K562 (cell line): Measurements from ENCODE around the gene IGLON5. TPM values are rescaled to one million over a fixed set of nuclear protein-coding genes. Genes with fewer than 3 reads are reported as not detected.

ENCODE experiments used
- ATAC-seq: fragments of 200-7000 bp; cut with Tn5 transposase; 3 replicates; pipeline ENCODE4 v1.9.1; 2020; ENCODE audit warnings: moderate library complexity
- BruUV-seq: library from RNA; stranded (reverse); fragments of 400-500 nt; replicated peaks from 2 replicates; lab custom pipeline; 2021; lab: Mats Ljungman, UMichigan
- CTCF ChIA-PET: fragments of 300-600 bp; formaldehyde crosslinking; extraction: SDS; loops from one replicate; lab custom pipeline; 2021; ENCODE audit warnings: low intra/inter-chr PET ratio; lab: Yijun Ruan, JAX
- POLR2A ChIA-PET: fragments of 300-600, 350-650 bp; sonication (Branson Sonifier 250); formaldehyde crosslinking; extraction: SDS; loops from one replicate; lab custom pipeline; 2021; ENCODE audit warnings: antibody characterized with exemption, inconsistent platforms; lab: Yijun Ruan, JAX
- DNase-seq, 4 experiments: peaks; one replicate each; pipeline versions ENCODE4 v3.0.0 to v3.0.0-alpha.2; 2011 to 2018; ENCODE audit warnings: low spot score in 3 of 4, mixed read lengths in 3 of 4; ENCODE audit errors: extremely low read depth in 1 of 4
- FAIRE-seq: peaks from 2 replicates; lab custom pipeline; 2011; peaks lifted over from hg19 to GRCh38; lab: Jason Lieb, UNC
- H2AFZ ChIP-seq: 2 replicates; pipeline ENCODE4 v1.6.0; 2011; ENCODE audit warnings: low read depth, low read length, control low read depth, inconsistent platforms
- H3K27ac ChIP-seq: fragments of 200-600 bp; 3 replicates; pipeline ENCODE4 v1.8.0; 2011; ENCODE audit warnings: low read depth, mild to moderate bottlenecking, control low read depth, inconsistent platforms, low read length, moderate library complexity, mixed read lengths; ENCODE audit errors: extremely low read depth
- H3K27me3 ChIP-seq, 2 experiments: fragments of 300-600 bp in 1 of 2; 2 replicates in 1 of 2; 3 replicates in 1 of 2; pipeline versions ENCODE4 v1.6.0 to v1.8.0; 2011; ENCODE audit warnings: inconsistent platforms in 2 of 2, low read length in 2 of 2, mild to moderate bottlenecking in 1 of 2, mixed read lengths in 1 of 2, moderate library complexity in 1 of 2; ENCODE audit not compliant: control insufficient read depth in 2 of 2, insufficient read depth in 2 of 2
- H3K36me3 ChIP-seq: fragments of 300-600 bp; 3 replicates; pipeline ENCODE4 v1.8.0; 2011; ENCODE audit warnings: mild to moderate bottlenecking, low read length, inconsistent platforms; ENCODE audit not compliant: control insufficient read depth, insufficient read depth
- H3K4me1 ChIP-seq, 2 experiments: fragments of 200-600 bp in 1 of 2; replicated peaks in 1 of 2; 2 replicates in 1 of 2; 3 replicates in 1 of 2; pipeline versions ENCODE4 v1.5.1 to v1.8.0; 2011; ENCODE audit warnings: inconsistent platforms in 2 of 2, low read length in 2 of 2, mild to moderate bottlenecking in 1 of 2, mixed read lengths in 1 of 2, moderate library complexity in 1 of 2; ENCODE audit not compliant: control insufficient read depth in 2 of 2, insufficient read depth in 2 of 2
- H3K4me2 ChIP-seq: 2 replicates; pipeline ENCODE4 v1.6.1; 2011; ENCODE audit warnings: low read length, control low read depth, inconsistent platforms, mixed read lengths; ENCODE audit not compliant: insufficient read depth
- H3K4me3 ChIP-seq: fragments of 200-600 bp; sonication (generic), shearing (Covaris generic); 2 replicates; pipeline ENCODE4 v1.5.1; 2016; ENCODE audit warnings: control low read depth, inconsistent platforms
- H3K79me2 ChIP-seq: fragments of 200-600 bp; 3 replicates; pipeline ENCODE4 v1.8.0; 2011; ENCODE audit warnings: low read length, inconsistent platforms; ENCODE audit not compliant: control insufficient read depth, insufficient read depth
- H3K9ac ChIP-seq, 2 experiments: 2 replicates each; pipeline versions ENCODE4 v1.6.0 to v1.6.1; 2011; ENCODE audit warnings: low read depth in 2 of 2, low read length in 2 of 2, control low read depth in 1 of 2, inconsistent platforms in 1 of 2, mild to moderate bottlenecking in 1 of 2, mixed read lengths in 1 of 2; ENCODE audit not compliant: insufficient read depth in 1 of 2
- H3K9me1 ChIP-seq: one replicate; pipeline ENCODE4 v1.6.0; 2011; ENCODE audit warnings: inconsistent platforms, mild to moderate bottlenecking, low read length, moderate library complexity; ENCODE audit not compliant: control insufficient read depth, insufficient read depth
- H3K9me3 ChIP-seq: replicated peaks from 2 replicates; pipeline ENCODE4 v1.5.1; 2011; ENCODE audit warnings: low read depth, low read length, inconsistent platforms; ENCODE audit not compliant: control insufficient read depth, insufficient read depth
- H4K20me1 ChIP-seq: replicated peaks from 2 replicates; pipeline ENCODE4 v1.6.1; 2011; ENCODE audit warnings: low read length, inconsistent platforms, mixed read lengths; ENCODE audit not compliant: control insufficient read depth, insufficient read depth
- ATF6 ChIP-seq: sonication (generic); formaldehyde crosslinking; IDR thresholded peaks from 2 replicates; pipeline ENCODE4 v1.4.0; 2020; ENCODE audit warnings: mild to moderate bottlenecking, missing genetic modification reagents
- BCOR ChIP-seq: fragments of 450-650 bp; IDR thresholded peaks from 2 replicates; pipeline ENCODE4 v1.6.1; 2016
- ESRRA ChIP-seq: fragments of 450-650 bp; IDR thresholded peaks from 2 replicates; pipeline ENCODE4 v1.6.1; 2014; ENCODE audit warnings: low read depth, mild to moderate bottlenecking, moderate library complexity, borderline replicate concordance
- GABPA ChIP-seq: fragments of 200-800 bp; sonication (Bioruptor generic); conservative IDR thresholded peaks from 2 replicates; pipeline ENCODE4 v1.6.1; 2016; ENCODE audit warnings: low read depth, missing genetic modification characterization, missing compliant biosample characterization
- KDM1A ChIP-seq, 2 experiments: fragments of 450-650 bp; IDR thresholded peaks; 2 replicates each; pipeline ENCODE4 v1.6.1; 2016; ENCODE audit warnings: mild to moderate bottlenecking in 2 of 2
- KLF16 ChIP-seq: IDR thresholded peaks from 2 replicates; pipeline ENCODE4 v1.6.1; 2016; ENCODE audit warnings: antibody characterized with exemption
- PTBP1 ChIP-seq: fragments of 200-400 bp; formaldehyde crosslinking; IDR thresholded peaks from 2 replicates; pipeline ENCODE4 v1.6.1; 2017; ENCODE audit warnings: low read depth, low read length
- ZFP36 ChIP-seq: fragments of 150-350 bp; IDR thresholded peaks from 2 replicates; pipeline ENCODE4 v1.6.1; 2018; ENCODE audit warnings: low read length, low read depth; ENCODE audit not compliant: partially characterized antibody
- ZNF436 ChIP-seq: fragments of 250-450, 450-650 bp; sonication (Bioruptor Pico); formaldehyde crosslinking; IDR thresholded peaks from 2 replicates; pipeline ENCODE4 v1.7.0; 2020; ENCODE audit warnings: mild to moderate bottlenecking
- WGBS: fragments of 100-300 bp; shearing (Covaris generic); methylation state at CpG from one replicate; pipeline ENCODE4 v1.1.6; 2016; ENCODE audit warnings: low coverage, mixed read lengths; ENCODE audit not compliant: insufficient coverage; ENCODE audit errors: missing lambda C conversion rate; 5-methylcytosine and 5-hydroxymethylcytosine counted together
- in situ Hi-C: fragments of 300-500 bp; cut with MboI; formaldehyde crosslinking; loops from 4 replicates; pipeline ENCODE4 v1.15.0; 2018; ENCODE audit warnings: inconsistent platforms, mixed read lengths
- intact Hi-C: fragments of 100-400 bp; cut with micrococcal nuclease; formaldehyde crosslinking; loops from 2 replicates; pipeline ENCODE4 v1.14.2; 2022
- polyA plus RNA-seq, 8 experiments: library from polyadenylated mRNA; depleted of rRNA in 4 of 8; stranded (reverse) in 5 of 8; unstranded in 3 of 8; fragments of >200 nt; fragmentation: Nextera tagmentation in 2 of 8; fragmentation: Illumina TruSeq in 1 of 8; extraction: Ambion mirVana in 2 of 8; extraction: Trizol in 1 of 8; gene quantifications; 2 replicates each; pipeline versions ENCODE4 v1.2.1 to v1.2.3, GENCODE V29; 2011 to 2014; ENCODE audit warnings: inconsistent platforms in 1 of 8, missing spikeins in 1 of 8
- total RNA-seq, 7 experiments: library from RNA; depleted of rRNA in 6 of 7; stranded (reverse); fragments of >200 nt in 6 of 7; fragmentation: Illumina TruSeq in 2 of 7; extraction: Trizol in 2 of 7; gene quantifications; 2 replicates each; pipeline versions ENCODE4 v1.2.1 to v1.2.3, GENCODE V29; 2011 to 2021; ENCODE audit warnings: low replicate concordance in 1 of 7
- TF ChIP-seq, protein P1 (sequence below), 2 experiments: fragments of 450-650 bp; formaldehyde crosslinking in 1 of 2; IDR thresholded peaks; 2 replicates each; pipeline versions ENCODE4 v1.4.0 to v1.6.1; 2014 to 2020; ENCODE audit warnings: mild to moderate bottlenecking in 2 of 2, borderline replicate concordance in 1 of 2, low read depth in 1 of 2

Gene IGLON5
- total and polyA plus RNA-seq, 9 of the 15 experiments (the other 6 are each of a cell fraction or from before 2014, with no cell fraction given): 0.03 to 0.22 (median 0.14) TPM; not detected in 2

- Histone ChIP-seq H3K4me1 (peaks cover 26 to 44% of the 10 kb centered on the region in 2 experiments; a peak in 4 of 5 replicates), H3K36me3 (peaks cover 29% of the 10 kb centered on the region; the same call in 2 of the 3 replicates), H3K79me2 (no peaks in the 10 kb centered on the region), H3K9me3 (no peaks in the 10 kb centered on the region), H3K9ac (peak within 1 kb of the TSS; percentile 72 to 95; a peak in 3 of 4 replicates), H3K27ac (no peak within 1 kb of the TSS), H4K20me1 (no peaks in the 10 kb centered on the region), H3K27me3 (no peaks in the 10 kb centered on the region), H2AFZ (no peak within 1 kb of the TSS), H3K9me1 (no peaks in the 10 kb centered on the region), H3K4me2 (peak within 1 kb of the TSS; percentile 99), H3K4me3 (no peak within 1 kb of the TSS)
- no TSS peak for BruUV-seq
- WGBS: 55% methylated on average over 3 of the region's 3 CpGs
- POLR2A ChIA-PET: interaction anchor here (0.6 to 4.0 kb wide), 9 partner anchors 9 to 66 kb away, joined by 3 to 22 read pairs (median 4); partner anchors contain the start of gene ETFB
- in situ Hi-C loops (no loop called here), intact Hi-C loops (no loop called here)
- ATAC-seq (no peak), DNase-seq (no peak), FAIRE-seq (no peak)
- CTCF ChIA-PET: no interaction called here
- peak in 1 of 2 experiments; percentile 26; a peak in 1 of 4 replicates for TF ChIP-seq KDM1A (IDR thresholded peaks at IDR 0.05)
- TF ChIP-seq, protein P1, sequence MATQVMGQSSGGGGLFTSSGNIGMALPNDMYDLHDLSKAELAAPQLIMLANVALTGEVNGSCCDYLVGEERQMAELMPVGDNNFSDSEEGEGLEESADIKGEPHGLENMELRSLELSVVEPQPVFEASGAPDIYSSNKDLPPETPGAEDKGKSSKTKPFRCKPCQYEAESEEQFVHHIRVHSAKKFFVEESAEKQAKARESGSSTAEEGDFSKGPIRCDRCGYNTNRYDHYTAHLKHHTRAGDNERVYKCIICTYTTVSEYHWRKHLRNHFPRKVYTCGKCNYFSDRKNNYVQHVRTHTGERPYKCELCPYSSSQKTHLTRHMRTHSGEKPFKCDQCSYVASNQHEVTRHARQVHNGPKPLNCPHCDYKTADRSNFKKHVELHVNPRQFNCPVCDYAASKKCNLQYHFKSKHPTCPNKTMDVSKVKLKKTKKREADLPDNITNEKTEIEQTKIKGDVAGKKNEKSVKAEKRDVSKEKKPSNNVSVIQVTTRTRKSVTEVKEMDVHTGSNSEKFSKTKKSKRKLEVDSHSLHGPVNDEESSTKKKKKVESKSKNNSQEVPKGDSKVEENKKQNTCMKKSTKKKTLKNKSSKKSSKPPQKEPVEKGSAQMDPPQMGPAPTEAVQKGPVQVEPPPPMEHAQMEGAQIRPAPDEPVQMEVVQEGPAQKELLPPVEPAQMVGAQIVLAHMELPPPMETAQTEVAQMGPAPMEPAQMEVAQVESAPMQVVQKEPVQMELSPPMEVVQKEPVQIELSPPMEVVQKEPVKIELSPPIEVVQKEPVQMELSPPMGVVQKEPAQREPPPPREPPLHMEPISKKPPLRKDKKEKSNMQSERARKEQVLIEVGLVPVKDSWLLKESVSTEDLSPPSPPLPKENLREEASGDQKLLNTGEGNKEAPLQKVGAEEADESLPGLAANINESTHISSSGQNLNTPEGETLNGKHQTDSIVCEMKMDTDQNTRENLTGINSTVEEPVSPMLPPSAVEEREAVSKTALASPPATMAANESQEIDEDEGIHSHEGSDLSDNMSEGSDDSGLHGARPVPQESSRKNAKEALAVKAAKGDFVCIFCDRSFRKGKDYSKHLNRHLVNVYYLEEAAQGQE (IDR thresholded peaks at IDR 0.05; ENCODE audit: borderline replicate concordance): peak; percentile 55
- TF ChIP-seq, protein P1 (CRISPR knock-in tag; IDR thresholded peaks at IDR 0.05; ENCODE audit: low read depth): no peak
- no peak for TF ChIP-seq KLF16
- peak; percentile 84 for TF ChIP-seq ZNF436
- peak; percentile 98 for TF ChIP-seq ZFP36
- no peak for TF ChIP-seq ATF6 (CRISPR knock-in tag)
- no peak for TF ChIP-seq GABPA (tag)
- 0 out of 2 replicates have a peak, but pooled peaks have one; percentile 30 for TF ChIP-seq PTBP1
- 0 out of 2 replicates have a peak, but pooled peaks have one; percentile 18 for TF ChIP-seq ESRRA
- TF ChIP-seq BCOR: peak; percentile 63
Measured at GRCh38 chr19:51341976-51342580, 30.6 kb downstream of the IGLON5 start, which contains the start of gene VSIG10L. VSIG10L (minus strand) TSS chr19:51342139; CDS start chr19:51342124, 15 bp downstream.
